HG02588 (cell line): Measurements from ENCODE around the gene IL20.
"Not testable (repeated sequence)": the region's sequence is repeated elsewhere in the genome, so short reads cannot be mapped to it uniquely, and the experiment has no call there.

ENCODE experiments used
- ATAC-seq: cut with Tn5 transposase; IDR thresholded peaks from one replicate; pipeline ENCODE4 v1.9.1; 2021; ENCODE audit warnings: mild to moderate bottlenecking, moderate library complexity; ENCODE audit not compliant: unreplicated experiment

IL20 gene

DNA sequence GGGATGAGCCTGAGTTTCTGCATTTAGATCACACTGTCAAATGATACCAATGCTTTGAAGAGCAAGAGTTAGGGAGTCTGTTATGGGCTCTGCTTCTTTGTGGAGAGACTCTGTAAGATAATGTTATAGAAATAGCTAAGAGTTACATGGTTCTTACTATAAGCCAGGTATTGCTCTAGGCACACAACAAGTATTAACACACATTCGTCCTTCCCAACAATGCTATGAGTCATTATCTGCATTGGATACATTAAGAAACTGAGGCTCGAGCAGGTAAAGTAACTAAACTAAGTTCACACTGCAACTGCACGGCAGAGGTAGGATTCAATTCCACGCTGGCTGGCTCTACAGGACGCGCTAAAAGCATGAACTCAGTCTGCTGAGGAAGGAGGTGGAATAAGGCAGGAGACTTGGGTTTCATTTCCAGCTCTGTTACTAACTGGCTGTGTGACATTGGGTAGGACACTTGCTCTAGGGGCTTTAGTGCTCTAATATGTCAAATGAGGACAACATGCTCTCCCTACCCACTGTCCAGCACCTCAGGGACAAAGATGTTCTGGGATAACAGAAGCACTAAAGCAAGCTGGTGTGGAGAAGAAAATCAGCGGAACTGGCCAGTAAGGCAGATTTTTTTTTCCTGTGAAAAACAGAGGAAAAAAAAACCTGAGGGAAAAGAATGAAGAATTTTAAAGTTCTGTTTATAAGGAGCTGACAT lies 23.7 kb upstream of the IL20 start:
- ATAC-seq, result no peak

DNA sequence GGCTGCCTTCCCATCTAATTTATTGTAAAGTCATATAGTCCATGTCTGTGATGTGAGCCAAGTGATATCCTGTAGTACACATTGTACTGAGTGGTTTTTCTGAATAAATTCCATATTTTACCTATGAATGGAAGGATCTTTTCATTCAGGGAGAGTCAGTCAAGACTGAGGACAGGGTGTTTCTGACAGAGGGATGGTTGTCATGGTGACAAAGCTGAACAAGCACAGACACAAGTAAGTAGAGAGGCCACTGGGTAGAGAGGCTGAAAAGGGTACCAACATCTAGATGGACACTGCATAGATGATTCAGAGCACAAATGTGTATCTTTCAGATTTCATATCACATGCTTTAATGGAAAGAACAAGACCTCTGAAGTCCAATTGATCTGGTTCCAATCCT lies 22.6 kb upstream of the IL20 start:
- no peak for ATAC-seq

DNA sequence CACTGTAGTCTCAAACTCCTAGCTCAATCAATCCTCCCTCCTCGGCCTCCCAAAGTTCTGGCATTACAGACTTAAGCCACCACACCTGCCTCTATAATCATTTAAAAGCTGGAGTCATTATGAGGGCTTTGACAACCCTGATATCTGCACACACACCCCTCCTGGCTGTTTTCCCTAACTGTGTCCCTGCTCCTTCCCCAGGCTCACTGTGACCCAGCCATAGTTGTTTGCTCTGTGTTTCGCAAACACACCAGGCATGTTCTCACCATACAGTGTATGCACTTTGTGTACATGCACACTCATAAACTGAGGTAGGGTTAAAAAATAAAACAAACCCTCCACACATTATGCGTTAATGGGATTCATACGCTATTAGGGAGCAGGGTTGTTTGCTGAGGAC lies 21.8 kb upstream of the IL20 start:
- ATAC-seq, result no peak

DNA sequence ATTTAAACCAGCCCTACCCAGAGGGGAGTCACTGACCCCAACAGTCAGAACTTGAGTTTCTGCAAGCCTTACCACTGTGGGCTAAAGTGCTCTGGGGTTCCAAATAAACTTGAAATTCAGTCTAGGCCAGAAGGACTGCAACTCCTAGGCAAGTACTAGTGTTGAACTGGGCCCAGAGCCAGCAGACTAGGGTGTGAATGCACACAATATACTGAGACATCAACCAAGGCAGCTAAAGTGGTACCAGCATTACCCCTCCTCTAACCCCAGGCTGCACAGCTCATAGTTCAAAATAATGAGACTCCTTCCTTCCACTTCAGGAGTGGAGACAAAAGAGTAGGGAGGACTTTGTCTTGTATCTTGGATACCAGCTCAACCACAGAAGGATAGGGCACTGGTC lies 18.9 kb upstream of the IL20 start:
- no peak for ATAC-seq

DNA sequence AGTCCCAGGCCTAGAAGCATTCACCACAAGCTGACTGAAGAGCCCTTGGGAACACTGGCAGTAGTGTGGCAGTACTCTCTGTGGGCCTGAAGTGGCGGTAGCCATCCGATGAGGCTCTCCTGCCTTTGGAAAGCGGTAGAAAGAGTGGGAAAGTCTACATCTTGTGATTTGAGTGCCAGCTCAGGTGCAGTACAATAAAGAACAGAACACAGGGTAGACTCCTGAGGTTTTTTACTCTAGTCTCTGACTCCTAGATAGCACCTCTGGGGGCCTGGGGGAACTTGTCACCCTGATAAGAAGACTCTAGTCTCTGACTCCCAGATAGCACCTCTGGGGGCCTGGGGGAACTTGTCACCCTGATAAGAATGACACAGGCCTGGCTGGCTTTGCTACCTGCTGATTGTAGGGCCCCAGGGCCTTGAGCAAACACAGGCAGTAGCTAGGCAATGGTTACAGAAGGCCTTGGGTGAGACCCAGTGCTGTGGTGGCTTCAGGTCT lies 18.0 kb upstream of the IL20 start:
- no peak for ATAC-seq

DNA sequence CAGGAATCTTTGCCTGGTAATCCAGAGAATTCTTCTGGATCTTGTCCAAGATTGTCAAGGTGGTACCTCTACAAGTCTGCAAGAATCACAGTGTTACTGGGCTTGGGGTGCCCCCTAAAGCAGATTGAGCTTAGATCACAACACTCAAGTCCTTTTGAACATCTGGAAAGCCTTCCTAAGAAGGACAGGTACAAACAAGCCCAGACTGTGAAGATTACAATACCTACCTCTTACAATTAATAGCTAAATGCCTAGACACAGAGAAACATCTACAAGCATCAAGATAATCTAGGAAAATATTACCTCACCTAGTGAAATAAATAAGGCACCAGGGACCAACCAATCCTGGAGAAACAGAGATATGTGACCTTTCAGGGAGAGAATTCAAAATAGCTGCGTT lies 17.5 kb upstream of the IL20 start:
- no peak for ATAC-seq

DNA sequence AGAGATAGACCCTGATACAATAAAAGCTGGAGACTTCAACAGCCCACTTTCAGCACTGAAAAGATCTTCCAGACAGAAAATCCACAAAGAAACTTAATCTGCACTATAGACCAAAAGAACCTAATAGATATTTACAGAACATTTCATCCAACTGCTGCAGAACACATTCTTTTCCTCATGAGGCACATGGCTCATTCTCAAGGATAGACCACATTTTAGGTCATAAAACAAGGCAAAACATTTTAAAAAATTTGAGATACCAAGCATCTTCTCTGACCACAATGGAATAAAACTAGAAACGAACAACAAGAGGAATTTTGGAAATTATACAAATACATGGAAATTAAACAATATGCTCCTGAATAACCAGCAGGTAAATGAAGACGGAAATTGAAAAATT lies 15.0 kb upstream of the IL20 start:
- no peak for ATAC-seq

DNA sequence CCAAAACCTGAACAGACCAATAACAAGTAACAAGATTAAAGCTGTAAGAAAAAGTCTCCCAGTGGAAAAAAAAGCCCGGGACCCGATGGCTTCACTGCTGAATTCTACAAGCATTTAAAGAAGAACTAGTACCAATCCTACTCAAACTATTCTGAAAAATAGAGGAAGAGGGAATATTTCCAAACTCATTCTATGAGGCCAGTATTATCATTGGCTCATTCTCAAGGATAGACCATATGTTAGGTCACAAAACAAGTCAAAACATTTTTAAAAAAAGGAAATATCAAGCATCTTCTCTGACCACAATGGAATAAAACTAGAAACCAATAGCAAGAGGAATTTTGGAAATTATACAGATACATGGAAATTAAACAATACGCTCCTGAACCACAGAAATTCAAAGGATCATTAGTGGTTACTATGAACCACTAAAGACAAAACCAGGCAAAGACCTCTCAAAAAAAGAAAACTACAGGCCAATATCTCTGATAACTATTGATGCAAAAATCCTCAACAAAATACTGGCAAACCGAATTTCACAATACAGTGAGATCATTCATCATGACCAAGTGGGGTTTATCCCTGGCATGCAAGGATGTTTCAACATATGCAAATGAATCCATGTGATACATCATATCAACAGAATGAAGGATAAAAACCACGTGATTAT lies 13.9 kb upstream of the IL20 start:
- no peak for ATAC-seq

DNA sequence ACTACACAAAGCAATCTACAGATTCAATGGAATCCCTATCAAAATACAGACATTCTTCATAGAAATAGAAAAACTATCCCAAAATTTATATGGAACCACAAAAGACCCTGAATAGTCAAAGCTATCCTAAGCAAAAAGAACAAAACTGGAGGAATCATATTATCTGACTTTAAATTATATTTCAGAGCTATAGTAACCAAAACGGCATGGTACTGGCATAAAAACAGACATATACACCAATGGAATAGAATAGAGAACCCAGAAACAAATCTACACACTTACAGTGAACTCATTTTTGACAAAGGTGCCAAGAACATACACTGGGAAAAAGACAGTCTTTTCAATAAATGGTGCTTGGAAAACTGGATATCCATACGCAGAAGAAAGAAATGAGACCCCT lies 12.8 kb upstream of the IL20 start:
- ATAC-seq, result not testable (repeated sequence)

DNA sequence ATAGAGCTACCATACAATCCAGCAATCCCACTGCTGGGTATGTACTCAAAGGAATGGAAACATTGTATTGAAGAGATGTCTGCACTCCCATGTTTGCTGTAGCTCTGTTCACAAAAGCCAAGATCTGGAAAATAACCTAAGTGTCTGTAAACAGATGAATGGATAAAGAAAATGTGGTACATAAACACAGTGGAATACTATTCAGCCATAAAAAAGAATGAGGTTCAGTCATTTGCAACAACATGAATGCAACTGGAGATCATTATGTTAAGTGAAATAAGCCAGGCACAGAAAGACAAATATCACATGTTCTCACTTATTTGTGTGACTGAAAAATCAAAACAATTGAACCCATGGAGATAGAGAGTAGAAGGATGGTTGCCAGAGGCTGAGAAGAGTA lies 11.7 kb upstream of the IL20 start:
- not testable (repeated sequence) for ATAC-seq

DNA sequence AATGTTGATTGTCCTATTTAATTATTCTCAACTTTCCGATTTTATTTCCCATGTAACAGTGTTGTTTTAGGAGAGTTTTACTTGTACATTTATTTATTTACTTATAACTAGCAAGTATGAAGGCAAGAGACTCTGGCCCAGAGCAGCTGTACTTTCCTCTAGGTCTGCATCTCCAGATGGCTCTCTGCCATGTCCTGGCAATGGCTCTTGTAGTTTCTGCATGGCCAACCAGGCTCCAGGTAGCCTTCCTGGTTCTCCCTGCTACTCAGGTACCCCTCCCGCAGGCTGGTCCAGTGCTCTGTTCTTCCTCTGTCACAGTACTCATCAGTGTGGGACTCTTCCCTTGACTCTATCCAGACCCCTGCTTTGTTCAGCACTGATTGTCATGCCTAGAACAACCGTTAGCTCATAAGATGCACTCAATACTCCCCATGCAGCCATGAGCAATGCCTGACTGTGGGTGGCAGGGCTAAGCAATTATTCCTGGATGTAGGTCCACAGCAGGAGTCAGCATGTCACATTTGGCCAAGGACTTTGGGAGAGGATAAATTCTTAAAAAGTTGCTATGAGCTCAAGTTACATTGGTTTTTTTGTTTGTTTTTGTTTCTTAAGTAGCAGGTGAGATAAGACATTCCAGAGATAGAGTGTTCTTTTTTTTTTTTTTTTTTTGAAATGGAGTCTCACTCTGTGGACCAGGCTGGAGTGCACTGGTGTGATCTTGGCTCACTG lies 10.9 kb upstream of the IL20 start:
- no peak for ATAC-seq

DNA sequence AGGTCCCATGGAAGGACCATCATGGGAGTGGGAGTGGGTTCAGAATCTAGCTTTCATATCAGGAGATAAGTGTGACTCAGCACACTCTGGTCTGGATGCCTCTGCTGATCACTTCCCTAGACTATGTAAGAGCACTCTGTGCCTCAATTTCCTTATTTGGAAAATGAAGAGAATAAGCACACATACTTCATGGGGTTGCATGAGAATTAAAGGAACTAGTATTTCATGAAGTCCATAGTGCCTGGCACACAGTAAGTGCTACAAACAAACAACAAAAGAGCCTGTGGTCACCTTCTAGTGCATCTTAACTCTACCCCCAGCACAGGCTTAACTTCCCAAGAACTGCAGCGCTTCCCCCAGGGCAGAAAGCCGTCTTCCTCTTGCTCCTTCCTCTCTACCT lies 9.6 kb upstream of the IL20 start:
- no peak for ATAC-seq

DNA sequence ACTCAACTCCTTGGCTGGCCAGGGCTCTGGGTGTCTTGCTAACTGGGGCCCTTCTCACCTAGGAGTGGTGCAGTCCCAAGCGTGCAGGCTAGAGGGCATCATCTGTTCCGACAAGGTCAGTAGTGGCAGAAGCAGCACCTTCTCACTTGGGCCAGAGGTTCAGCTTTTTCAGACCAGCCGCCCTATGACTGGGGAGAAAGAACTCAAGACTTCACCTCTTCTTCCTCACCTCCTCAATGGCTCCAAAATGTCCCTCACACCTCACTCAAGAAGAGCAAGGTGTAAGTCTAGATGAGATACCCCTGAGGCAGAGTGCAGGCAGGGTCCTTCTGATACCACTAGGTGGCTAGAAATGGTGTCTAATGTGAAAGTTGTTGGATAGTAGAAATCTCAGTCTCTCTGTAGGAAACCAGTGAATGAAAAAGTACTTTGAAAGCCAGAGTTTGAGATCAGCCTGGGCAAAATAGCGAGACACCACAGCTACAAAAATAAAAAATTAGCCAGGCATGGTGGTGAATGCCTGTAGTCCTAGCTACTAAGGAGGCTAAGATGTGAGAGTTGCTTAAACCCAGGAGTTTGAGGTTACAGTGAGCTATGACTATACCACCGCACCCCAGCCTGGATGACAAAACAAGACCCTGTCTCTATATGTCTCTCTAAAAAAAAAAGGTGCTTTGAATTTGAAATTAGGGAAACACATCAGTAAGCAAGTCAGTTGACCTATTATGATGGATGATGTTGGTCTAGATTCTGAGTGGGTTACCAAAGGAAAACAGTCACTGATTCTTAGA lies 8.6 kb upstream of the IL20 start:
- ATAC-seq, result no peak

DNA sequence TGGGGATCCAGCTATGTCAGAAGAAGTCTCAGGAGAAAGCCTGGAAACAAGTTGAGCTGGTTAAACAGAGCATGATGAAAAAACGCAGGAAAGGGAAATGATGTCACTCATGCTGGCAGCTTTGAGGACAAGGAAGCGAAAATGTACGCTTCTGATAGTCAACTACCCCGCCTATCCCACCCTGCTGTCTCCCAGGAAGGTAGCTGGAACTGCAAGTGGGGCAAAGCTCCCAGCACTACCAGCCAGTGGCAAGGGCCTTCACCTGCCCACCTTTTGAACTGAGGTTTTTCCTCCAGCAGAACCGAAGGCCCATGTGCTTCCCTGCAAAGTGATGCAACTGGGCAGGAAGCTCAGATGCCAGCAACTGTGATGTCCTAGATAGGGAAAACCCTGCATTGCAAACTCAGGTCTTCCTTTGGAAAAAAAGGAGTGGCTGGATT lies 6.3 kb upstream of the IL20 start:
- ATAC-seq, result no peak

DNA sequence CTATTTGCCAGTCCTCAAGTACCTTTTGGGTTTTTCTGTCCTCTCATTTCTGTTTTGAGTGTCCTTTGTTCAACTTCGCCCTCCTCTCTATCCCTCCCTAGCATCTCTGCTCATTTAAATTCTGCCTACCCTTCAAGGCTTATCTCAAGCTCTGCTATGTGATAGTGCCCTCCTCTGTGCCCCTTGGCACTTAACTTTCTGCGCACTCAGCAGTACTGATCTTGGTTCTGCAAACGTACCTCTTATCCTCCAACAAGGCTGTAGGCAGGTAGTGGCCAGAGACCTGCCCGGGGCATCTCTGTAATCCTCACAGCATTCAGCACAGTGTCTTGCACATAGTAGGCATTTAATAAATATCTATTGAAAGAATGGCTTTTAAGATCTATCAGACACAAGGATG lies 5.3 kb upstream of the IL20 start:
- no peak for ATAC-seq

DNA sequence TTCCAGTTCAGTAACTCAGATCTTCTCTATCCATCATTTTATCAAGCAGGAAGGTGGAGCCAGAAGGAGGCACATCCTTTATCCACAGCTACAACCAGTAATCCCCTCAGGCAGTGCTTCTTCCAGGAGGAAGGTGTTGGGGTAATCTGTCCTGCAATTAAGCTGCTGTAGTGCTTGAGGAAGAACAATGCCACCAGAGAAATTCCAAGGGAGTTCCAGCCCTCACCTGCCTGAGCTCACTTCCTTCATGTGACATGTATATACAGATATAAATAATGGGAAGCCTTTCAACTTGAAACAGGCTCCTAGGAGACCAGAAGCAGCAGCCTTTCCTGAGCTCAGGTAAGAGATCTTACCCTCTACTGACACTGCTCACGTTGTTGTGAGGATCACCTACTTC lies 2.2 kb upstream of the IL20 start:
- ATAC-seq, result no peak

DNA sequence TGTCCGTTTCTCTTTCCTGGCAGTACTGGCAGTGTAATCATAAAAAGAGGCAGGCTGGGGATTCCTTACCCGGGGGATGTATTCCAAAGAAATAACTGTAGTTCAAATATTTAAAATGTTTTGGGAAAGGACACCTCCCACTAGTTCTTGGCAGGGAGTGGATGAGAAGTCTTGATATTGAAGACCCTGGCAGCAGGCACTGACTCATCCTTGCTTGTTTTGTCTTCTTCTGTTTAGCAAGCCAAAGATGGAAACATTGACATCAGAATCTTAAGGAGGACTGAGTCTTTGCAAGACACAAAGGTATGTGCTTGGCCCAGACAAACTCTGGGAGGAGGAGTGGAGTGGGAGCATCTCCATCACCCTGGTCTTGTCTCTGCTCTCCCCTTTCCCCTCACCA lies 639 bp downstream of the IL20 start:
- no peak for ATAC-seq

DNA sequence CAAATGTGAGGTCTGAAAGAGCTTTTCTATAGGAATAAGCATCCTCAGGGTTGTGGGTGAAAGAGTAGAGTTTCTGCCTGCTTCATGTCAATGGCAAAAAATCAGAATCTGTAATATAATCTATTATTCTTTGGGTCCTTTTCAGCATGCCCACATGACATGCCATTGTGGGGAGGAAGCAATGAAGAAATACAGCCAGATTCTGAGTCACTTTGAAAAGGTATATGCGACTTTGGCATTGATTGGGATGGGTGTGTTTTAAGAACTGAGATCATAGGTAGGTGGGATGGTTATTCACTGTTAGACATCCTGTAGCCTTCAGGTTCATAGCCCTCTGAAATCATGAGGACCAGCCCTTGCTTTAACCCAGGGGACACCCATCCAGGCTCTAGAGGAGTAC lies 1.8 kb downstream of the IL20 start:
- ATAC-seq, result no peak

DNA sequence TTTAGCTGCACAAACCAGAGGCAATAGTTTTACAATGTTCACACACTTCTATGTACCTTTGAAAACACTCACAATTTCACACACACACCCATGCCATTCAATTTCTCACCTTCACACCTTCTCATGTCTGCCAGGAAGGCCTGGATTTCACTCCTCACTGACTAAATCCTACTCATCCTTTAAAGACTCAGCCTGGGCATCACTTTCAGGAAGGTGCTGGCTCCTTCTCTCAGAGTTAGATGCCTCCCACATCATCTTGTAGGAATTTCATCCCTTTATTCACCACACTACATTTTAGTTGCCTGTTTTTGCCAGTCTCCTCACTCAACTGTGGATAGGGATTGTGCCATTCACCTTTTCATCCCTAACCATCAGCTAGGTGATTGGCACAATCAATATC lies 2.3 kb downstream of the IL20 start:
- ATAC-seq, result no peak

DNA sequence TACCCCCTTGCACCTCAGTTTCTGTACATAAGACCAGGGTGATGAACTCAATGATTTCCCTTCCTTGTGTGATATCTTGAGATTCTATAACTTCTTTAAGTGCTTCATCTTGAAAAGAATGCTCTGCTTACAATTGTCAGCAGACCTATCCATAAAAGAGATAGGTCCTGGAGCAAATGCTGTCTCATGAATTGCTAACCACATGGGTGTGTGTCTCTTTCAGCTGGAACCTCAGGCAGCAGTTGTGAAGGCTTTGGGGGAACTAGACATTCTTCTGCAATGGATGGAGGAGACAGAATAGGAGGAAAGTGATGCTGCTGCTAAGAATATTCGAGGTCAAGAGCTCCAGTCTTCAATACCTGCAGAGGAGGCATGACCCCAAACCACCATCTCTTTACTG lies 2.8 kb downstream of the IL20 start:
- ATAC-seq, result no peak

DNA sequence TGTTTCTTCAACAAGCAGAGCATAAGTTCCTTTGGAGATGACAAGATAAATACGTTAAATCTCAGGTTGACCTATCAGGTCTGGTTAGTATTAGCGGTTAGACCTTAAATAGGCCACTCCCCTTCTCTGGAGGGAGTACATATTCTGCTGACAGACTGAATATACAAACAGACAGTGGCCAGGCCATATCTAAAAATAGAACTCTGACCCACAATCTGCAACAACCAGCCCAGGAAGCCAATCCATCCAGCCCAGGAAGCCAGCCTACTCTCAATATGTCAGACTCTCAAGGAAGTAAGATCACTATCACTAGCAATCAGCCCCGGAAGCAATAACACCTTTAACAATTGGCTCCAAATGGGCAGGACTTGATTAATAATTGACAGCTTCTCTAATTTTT lies 6.7 kb downstream of the IL20 start:
- ATAC-seq, result no peak
